HepG2 (cell line): ENCODE measurements around the gene STRN3. TPM values are rescaled to one million over a fixed set of nuclear protein-coding genes. Genes with fewer than 3 reads are reported as not detected.

Experiments used
- ATAC-seq: fragments of 200-7000 bp; cut with Tn5 transposase; 3 replicates; pipeline ENCODE4 v1.9.1; 2020; ENCODE audit warnings: mild to moderate bottlenecking, moderate library complexity
- BruUV-seq: library from RNA; stranded (reverse); fragments of 400-500 nt; replicated peaks from 2 replicates; lab custom pipeline; 2021; lab: Mats Ljungman, UMichigan
- CTCF ChIA-PET: fragments of 300-600 bp; formaldehyde crosslinking; extraction: SDS; loops from one replicate; lab custom pipeline; 2021; ENCODE audit warnings: low total read pairs, inconsistent platforms, low intra/inter-chr PET ratio; lab: Yijun Ruan, JAX
- POLR2A ChIA-PET: fragments of 350-600 bp; sonication (Branson Sonifier 250); formaldehyde crosslinking; loops from one replicate; lab custom pipeline; 2020; ENCODE audit warnings: antibody characterized with exemption, inconsistent platforms; lab: Yijun Ruan, JAX
- DNase-seq: peaks from one replicate; pipeline ENCODE4 v3.0.0-alpha.2; 2015; ENCODE audit warnings: low spot score
- FAIRE-seq: peaks from 3 replicates; lab custom pipeline; 2011; peaks lifted over from hg19 to GRCh38; lab: Jason Lieb, UNC
- H2AFZ ChIP-seq: one replicate; pipeline ENCODE4 v1.6.1; 2011; ENCODE audit warnings: low read length, inconsistent platforms
- H3K27ac ChIP-seq: fragments of 300-600 bp; 3 replicates; pipeline ENCODE4 v1.8.0; 2011; ENCODE audit warnings: mixed run types, mild to moderate bottlenecking, mixed read lengths, low read length, inconsistent platforms; ENCODE audit not compliant: insufficient read depth; ENCODE audit errors: extremely low read length
- H3K27me3 ChIP-seq, 2 experiments: fragments of 200-600 bp in 1 of 2; 2 replicates in 1 of 2; 3 replicates in 1 of 2; pipeline versions ENCODE4 v1.6.0 to v1.8.0; 2011; ENCODE audit warnings: low read length in 2 of 2, mild to moderate bottlenecking in 2 of 2, moderate library complexity in 2 of 2, inconsistent platforms in 1 of 2; ENCODE audit not compliant: insufficient read depth in 2 of 2, control insufficient read depth in 1 of 2
- H3K36me3 ChIP-seq, 2 experiments: fragments of 200-600 bp in 1 of 2; replicated peaks in 1 of 2; 2 replicates in 1 of 2; 3 replicates in 1 of 2; pipeline versions ENCODE4 v1.5.1 to v1.8.0; 2011; ENCODE audit warnings: low read length in 2 of 2, inconsistent platforms in 1 of 2; ENCODE audit not compliant: insufficient read depth in 2 of 2, control insufficient read depth in 1 of 2
- H3K4me1 ChIP-seq: 2 replicates; pipeline ENCODE4 v1.5.1; 2012; ENCODE audit warnings: low read length, inconsistent platforms; ENCODE audit not compliant: insufficient read depth
- H3K4me2 ChIP-seq: 2 replicates; pipeline ENCODE4 v1.6.0; 2011; ENCODE audit warnings: low read depth, low read length, inconsistent platforms
- H3K4me3 ChIP-seq, 3 experiments: fragments of 200-600 bp in 1 of 3; sonication (generic), shearing (Covaris generic) in 1 of 3; replicated peaks in 1 of 3; 2 replicates each; pipeline ENCODE4 v1.5.1; 2011 to 2016; ENCODE audit warnings: low read length in 3 of 3, inconsistent platforms in 2 of 3, low read depth in 2 of 3, mild to moderate bottlenecking in 2 of 3, control low read depth in 1 of 3, mixed read lengths in 1 of 3; ENCODE audit not compliant: insufficient read depth in 1 of 3
- H3K79me2 ChIP-seq: one replicate; pipeline ENCODE4 v1.6.1; 2011; ENCODE audit warnings: low read length, inconsistent platforms; ENCODE audit not compliant: insufficient read depth
- H3K9ac ChIP-seq: 2 replicates; pipeline ENCODE4 v1.6.0; 2011; ENCODE audit warnings: mild to moderate bottlenecking, low read depth, low read length, inconsistent platforms; ENCODE audit not compliant: insufficient read depth
- H3K9me3 ChIP-seq: 2 replicates; pipeline ENCODE4 v1.5.1; 2012; ENCODE audit warnings: mild to moderate bottlenecking, low read length
- H4K20me1 ChIP-seq: 2 replicates; pipeline ENCODE4 v1.6.0; 2011; ENCODE audit warnings: inconsistent platforms, mild to moderate bottlenecking, low read length, moderate library complexity; ENCODE audit not compliant: insufficient read depth
- ATM ChIP-seq: fragments of 450-650 bp; IDR thresholded peaks from 2 replicates; pipeline ENCODE4 v1.7.1; 2017; ENCODE audit warnings: mild to moderate bottlenecking, borderline replicate concordance
- BATF2 ChIP-seq: sonication (generic); formaldehyde crosslinking; IDR thresholded peaks from 2 replicates; pipeline ENCODE4 v1.8.0; 2022; ENCODE audit warnings: mild to moderate bottlenecking, missing genetic modification reagents, moderate library complexity
- E2F5 ChIP-seq: sonication (generic); formaldehyde crosslinking; conservative IDR thresholded peaks from 2 replicates; pipeline ENCODE4 v1.4.0; 2020; ENCODE audit warnings: missing genetic modification reagents
- EHMT2 ChIP-seq: fragments of 200-600 bp; sonication (generic); IDR thresholded peaks from 2 replicates; pipeline ENCODE4 v1.7.0; 2017; ENCODE audit warnings: antibody characterized with exemption, low read depth, low read length, borderline replicate concordance
- FOXK2 ChIP-seq: fragments of 450-650 bp; IDR thresholded peaks from 2 replicates; pipeline ENCODE4 v1.6.1; 2016
- GFI1 ChIP-seq: sonication (generic); formaldehyde crosslinking; IDR thresholded peaks from 2 replicates; pipeline ENCODE4 v1.5.0; 2020; ENCODE audit warnings: missing genetic modification reagents, mild to moderate bottlenecking, borderline replicate concordance
- ISL2 ChIP-seq: sonication (generic); formaldehyde crosslinking; IDR thresholded peaks from 2 replicates; pipeline ENCODE4 v1.5.0; 2020; ENCODE audit warnings: missing genetic modification reagents
- KAT2B ChIP-seq: fragments of 150-350 bp; IDR thresholded peaks from 2 replicates; pipeline ENCODE4 v1.6.1; 2014; ENCODE audit warnings: low read depth, low read length, borderline replicate concordance
- MYC ChIP-seq: sonication (generic); formaldehyde crosslinking; IDR thresholded peaks from 2 replicates; pipeline ENCODE4 v1.9.0; 2021; ENCODE audit warnings: missing genetic modification reagents, borderline replicate concordance
- NFE2 ChIP-seq: sonication (generic); formaldehyde crosslinking; IDR thresholded peaks from 2 replicates; pipeline ENCODE4 v1.4.0; 2020; ENCODE audit warnings: missing genetic modification reagents
- SP2 ChIP-seq: sonication (generic); formaldehyde crosslinking; IDR thresholded peaks from 2 replicates; pipeline ENCODE4 v1.5.1; 2020; ENCODE audit warnings: mild to moderate bottlenecking, missing genetic modification reagents
- SUZ12 ChIP-seq: fragments of 150-350 bp; IDR thresholded peaks from 2 replicates; pipeline ENCODE4 v1.6.1; 2014; ENCODE audit warnings: low read depth, low read length
- ZBTB20 ChIP-seq: sonication (generic); formaldehyde crosslinking; IDR thresholded peaks from 2 replicates; pipeline ENCODE4 v1.8.1; 2023; ENCODE audit warnings: missing genetic modification reagents, low read depth, mild to moderate bottlenecking, borderline replicate concordance
- ZNF207 ChIP-seq: fragments of 450-650 bp; IDR thresholded peaks from 2 replicates; pipeline ENCODE4 v1.6.1; 2016; ENCODE audit warnings: antibody characterized with exemption, borderline replicate concordance
- ZNF281 ChIP-seq: sonication (generic); formaldehyde crosslinking; IDR thresholded peaks from 2 replicates; pipeline ENCODE4 v1.4.0; 2020; ENCODE audit warnings: missing genetic modification reagents, borderline replicate concordance
- ZNF547 ChIP-seq: sonication (generic); formaldehyde crosslinking; IDR thresholded peaks from 2 replicates; pipeline ENCODE4 v1.5.1; 2020; ENCODE audit warnings: mild to moderate bottlenecking, missing genetic modification reagents
- ZNF567 ChIP-seq: sonication (generic); formaldehyde crosslinking; IDR thresholded peaks from 2 replicates; pipeline ENCODE4 v1.8.1; 2023; ENCODE audit warnings: mild to moderate bottlenecking, missing genetic modification reagents, borderline replicate concordance
- ZNF703 ChIP-seq: sonication (generic); formaldehyde crosslinking; IDR thresholded peaks from 2 replicates; pipeline ENCODE4 v1.5.1; 2020; ENCODE audit warnings: missing genetic modification reagents, mild to moderate bottlenecking, moderate library complexity, borderline replicate concordance
- ZSCAN22 ChIP-seq: sonication (generic); formaldehyde crosslinking; IDR thresholded peaks from 2 replicates; pipeline ENCODE4 v1.4.0; 2020; ENCODE audit warnings: mild to moderate bottlenecking, missing genetic modification reagents
- ZSCAN31 ChIP-seq: sonication (generic); formaldehyde crosslinking; IDR thresholded peaks from 2 replicates; pipeline ENCODE4 v1.5.0; 2020; ENCODE audit warnings: low read depth, mild to moderate bottlenecking, missing genetic modification reagents
- WGBS: methylation state at CpG from one replicate; pipeline ENCODE4 v1.1.6; 2017; ENCODE audit warnings: low lambda C conversion rate; 5-methylcytosine and 5-hydroxymethylcytosine counted together
- in situ Hi-C: cut with HindIII; loops from 2 replicates; pipeline ENCODE4 v1.10.0; 2017; ENCODE audit warnings: low pct_unique_long_range_greater_than_20kb; ENCODE audit not compliant: extremely low pct_ligation_motif_present
- intact Hi-C: fragments of 100-400 bp; cut with micrococcal nuclease; formaldehyde crosslinking; loops from one replicate; pipeline ENCODE4 v1.10.0; 2022; ENCODE audit not compliant: unreplicated experiment
- polyA plus RNA-seq, 8 experiments: library from polyadenylated mRNA; depleted of rRNA in 3 of 8; stranded (reverse) in 7 of 8; unstranded in 1 of 8; fragments of >200 nt; fragmentation: Illumina TruSeq in 4 of 8; extraction: Trizol in 4 of 8; gene quantifications; 2 replicates each; pipeline versions ENCODE4 v1.2.1 to v1.2.3, GENCODE V29; 2011 to 2016; ENCODE audit warnings: low read depth in 4 of 8, missing spikeins in 1 of 8, mixed read lengths in 1 of 8; ENCODE audit not compliant: insufficient read depth in 1 of 8
- total RNA-seq, 5 experiments: library from RNA; depleted of rRNA; stranded (reverse); fragments of >200 nt; fragmentation: Illumina TruSeq; extraction: Trizol; gene quantifications; 2 replicates each; pipeline ENCODE4 v1.2.3, GENCODE V29; 2016; ENCODE audit warnings: low read depth in 1 of 5

STRN3 gene
- total and polyA plus RNA-seq, 2 of the 13 experiments (the other 11 are each of a cell fraction or from before 2014, with no cell fraction given) = 49.4 to 123 TPM

GRCh38 chr14:31025367-31026076, 657 bp downstream of the STRN3 start, which contains the start of gene AP4S1:
TSS of gene AP4S1 (plus strand) at chr14:31025649. CDS start at chr14:31066197, 40,548 bp downstream.
- CTCF ChIA-PET = interaction anchor here (0.8 kb wide), 1 partner anchor 56 kb away, joined by 3 read pairs; no protein-coding TSS in a partner anchor
- no TSS peak for BruUV-seq
- Histone ChIP-seq H4K20me1 (peaks cover 43% of the 10 kb centered on the region), H3K27me3 (peaks cover 0 to 5% of the 10 kb centered on the region in 2 experiments; a peak in 1 of 5 replicates), H2AFZ (no peak within 1 kb of the TSS), H3K4me2 (peak within 1 kb of the TSS; percentile 86), H3K4me1 (peaks cover 73% of the 10 kb centered on the region), H3K36me3 (peaks cover 10 to 12% of the 10 kb centered on the region in 2 experiments), H3K9me3 (no peaks in the 10 kb centered on the region), H3K27ac (peak within 1 kb of the TSS; percentile 73), H3K4me3 (peak within 1 kb of the TSS; percentile 96 to 97 (median 96)), H3K79me2 (peaks cover 62% of the 10 kb centered on the region), H3K9ac (peak within 1 kb of the TSS; percentile 99)
- POLR2A ChIA-PET = interaction anchor here (1.1 to 5.1 kb wide), 34 partner anchors 8 to 432 kb away, joined by 3 to 126 read pairs (median 12); partner anchors contain the start of genes DTD2, HEATR5A, HECTD1 and SCFD1
- intact Hi-C loops = loop anchor here (1.0 to 5.0 kb wide), 7 partner anchors 9 to 182 kb away; partner anchors contain the start of gene HECTD1
- under 1% methylated on average over 53 of the region's 53 CpGs for WGBS
- in situ Hi-C loops = loop anchor here (10.0 kb wide), 1 partner anchor 59 kb away; no protein-coding TSS in a partner anchor
- FAIRE-seq = no peak
- ATAC-seq = peak; percentile 65
- DNase-seq = peak; percentile 57
- no peak for TF ChIP-seq BATF2 (CRISPR knock-in tag)
- peak; percentile 49; the same call in 1 of the 2 replicates for TF ChIP-seq ZNF567 (CRISPR knock-in tag)
- TF ChIP-seq FOXK2 = no peak
- no peak for TF ChIP-seq EHMT2
- peak; percentile 99 for TF ChIP-seq ZSCAN22 (CRISPR knock-in tag)
- no peak; the same call in 1 of the 2 replicates for TF ChIP-seq ZNF281 (CRISPR knock-in tag)
- no peak for TF ChIP-seq ATM
- no peak; the same call in 1 of the 2 replicates for TF ChIP-seq ZBTB20
- TF ChIP-seq MYC (CRISPR knock-in tag) = peak; percentile 36; the same call in 1 of the 2 replicates
- TF ChIP-seq ZSCAN31 = 0 out of 2 replicates have a peak, but pooled peaks have one; percentile 76
- peak; percentile 96 for TF ChIP-seq ZNF547 (CRISPR knock-in tag)
- TF ChIP-seq NFE2 (CRISPR knock-in tag) = no peak
- TF ChIP-seq E2F5 (CRISPR knock-in tag) = peak; percentile 68; the same call in 1 of the 2 replicates
- no peak for TF ChIP-seq SUZ12
- no peak for TF ChIP-seq ZNF207
- TF ChIP-seq KAT2B = 0 out of 2 replicates have a peak, but pooled peaks have one; percentile 9
- TF ChIP-seq GFI1 (CRISPR knock-in tag) = peak; percentile 69; the same call in 1 of the 2 replicates
- peak; percentile 69 for TF ChIP-seq ISL2
- no peak for TF ChIP-seq SP2 (CRISPR knock-in tag)
- TF ChIP-seq ZNF703 = peak; percentile 47; the same call in 1 of the 2 replicates
